GM19467 (cell line): ENCODE results near the gene LY86.
A peak's percentile ranks its signal among the peaks of the same experiment; 100 is the strongest.

Source experiments
- ATAC-seq: cut with Tn5 transposase; IDR thresholded peaks from one replicate; pipeline ENCODE4 v1.9.1; 2021; ENCODE audit warnings: mild to moderate bottlenecking, moderate library complexity; ENCODE audit not compliant: unreplicated experiment

The LY86 gene

GRCh38 chr6:6569811-6570164 is 18.7 kb upstream of the LY86 start:
- ATAC-seq, result no peak

- ATAC-seq, result no peak
Measured at GRCh38 chr6:6570929-6571671, 17.4 kb upstream of the LY86 start.

GRCh38 chr6:6575143-6575542 is 13.4 kb upstream of the LY86 start:
- no peak for ATAC-seq

- no peak for ATAC-seq
Measured at GRCh38 chr6:6577735-6578134, 10.8 kb upstream of the LY86 start.

- ATAC-seq, result no peak
Measured at GRCh38 chr6:6579281-6579680, 9.2 kb upstream of the LY86 start.

GRCh38 chr6:6580225-6580856 is 8.2 kb upstream of the LY86 start:
- no peak for ATAC-seq

GRCh38 chr6:6581054-6581453 is 7.5 kb upstream of the LY86 start:
- no peak for ATAC-seq

GRCh38 chr6:6582131-6582530 is 6.4 kb upstream of the LY86 start:
- no peak for ATAC-seq

GRCh38 chr6:6583836-6584235 is 4.7 kb upstream of the LY86 start:
- ATAC-seq, result no peak

GRCh38 chr6:6584310-6585002 is 4.1 kb upstream of the LY86 start:
- ATAC-seq, result no peak

GRCh38 chr6:6585003-6585311 is 3.6 kb upstream of the LY86 start:
- ATAC-seq, result no peak

- ATAC-seq, result no peak
Measured at GRCh38 chr6:6586167-6586566, 2.4 kb upstream of the LY86 start.

- peak; percentile 51 for ATAC-seq
Measured at GRCh38 chr6:6586671-6587526, 1.6 kb upstream of the LY86 start.

- no peak for ATAC-seq
Measured at GRCh38 chr6:6587696-6588063, 840 bp upstream of the LY86 start.

- ATAC-seq, result no peak
Measured at GRCh38 chr6:6588924-6589709, 597 bp downstream of the LY86 start.

- no peak for ATAC-seq
Measured at GRCh38 chr6:6590530-6590929, 2.0 kb downstream of the LY86 start.

- ATAC-seq, result peak; percentile 22
Measured at GRCh38 chr6:6591778-6592465, 3.4 kb downstream of the LY86 start.

GRCh38 chr6:6592826-6593475 is 4.4 kb downstream of the LY86 start:
- ATAC-seq, result no peak

GRCh38 chr6:6593867-6594468 is 5.4 kb downstream of the LY86 start:
- ATAC-seq, result no peak
